HepG2 (cell line): Measurements from ENCODE around the gene CNTFR.
A peak's percentile ranks its signal among the peaks of the same experiment; 100 is the strongest.

Source experiments
- AKNA ChIP-seq: sonication (generic); formaldehyde crosslinking; IDR thresholded peaks from 2 replicates; pipeline ENCODE4 v1.4.0; 2020; ENCODE audit warnings: missing genetic modification reagents, borderline replicate concordance
- CTCF ChIP-seq: sonication (generic); formaldehyde crosslinking; IDR thresholded peaks from 2 replicates; pipeline ENCODE4 v1.5.0; 2020; ENCODE audit warnings: mild to moderate bottlenecking, missing genetic modification reagents, moderate library complexity
- KAT2B ChIP-seq: fragments of 150-350 bp; IDR thresholded peaks from 2 replicates; pipeline ENCODE4 v1.6.1; 2014; ENCODE audit warnings: low read depth, low read length, borderline replicate concordance
- PBX3 ChIP-seq: sonication (generic); formaldehyde crosslinking; IDR thresholded peaks from 2 replicates; pipeline ENCODE4 v1.8.1; 2023; ENCODE audit warnings: missing genetic modification reagents, inconsistent platforms, borderline replicate concordance
- POLR2A ChIP-seq, 2 experiments: IDR thresholded peaks; 2 replicates each; pipeline ENCODE4 v1.6.1; 2011; ENCODE audit warnings: low read depth in 2 of 2, low read length in 2 of 2, mild to moderate bottlenecking in 1 of 2, moderate library complexity in 1 of 2; ENCODE audit not compliant: insufficient read depth in 1 of 2
- POLR2AphosphoS2 ChIP-seq: IDR thresholded peaks from 2 replicates; pipeline ENCODE4 v1.6.1; 2011; ENCODE audit warnings: low read depth, low read length, improper control_type of control experiment
- STAT6 ChIP-seq: sonication (generic); formaldehyde crosslinking; IDR thresholded peaks from 2 replicates; pipeline ENCODE4 v1.4.0; 2020; ENCODE audit warnings: missing genetic modification reagents, mild to moderate bottlenecking, borderline replicate concordance
- TFDP1 ChIP-seq: IDR thresholded peaks from 2 replicates; pipeline ENCODE4 v1.6.1; 2016; ENCODE audit warnings: missing compliant biosample characterization, missing genetic modification reagents, borderline replicate concordance

GRCh38 chr9:34501889-34502425 is 87.6 kb downstream of the CNTFR start:
- peak; percentile 56 for TF ChIP-seq CTCF
- no peak for TF ChIP-seq TFDP1 (CRISPR knock-in tag)
- no peak for TF ChIP-seq AKNA (CRISPR knock-in tag)
- TF ChIP-seq POLR2AphosphoS2, result no peak
- no peak for TF ChIP-seq KAT2B
- no peak for TF ChIP-seq STAT6 (CRISPR knock-in tag)
- TF ChIP-seq PBX3 (CRISPR knock-in tag), result no peak
- TF ChIP-seq POLR2A (IDR thresholded peaks at IDR 0.05; ENCODE audit: insufficient read depth in 1 of 2, low read depth in 2 of 2, low read length in 2 of 2), result no peak
